Measurements from ENCODE around the gene GNG5.

DNA sequence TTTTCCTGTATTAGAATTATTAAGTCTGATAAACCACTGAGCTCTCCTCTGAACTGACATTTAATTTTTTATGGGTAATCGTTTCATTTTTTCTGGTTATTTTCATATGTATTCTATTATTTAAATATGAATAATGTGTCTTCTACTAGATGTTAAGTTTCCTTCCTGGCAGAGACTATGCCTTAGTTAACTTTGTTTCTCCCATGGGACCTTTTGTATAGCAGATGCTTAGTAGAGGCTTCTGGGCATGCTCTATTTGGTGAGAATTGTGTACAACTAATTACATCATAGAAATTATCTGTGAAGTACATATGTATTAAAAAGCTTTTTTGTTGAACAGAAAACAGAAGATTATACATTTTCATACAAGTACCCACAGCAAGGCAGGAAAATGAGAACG is 44.4 kb upstream of the GNG5 start:
- TF ChIP-seq, protein P1, sequence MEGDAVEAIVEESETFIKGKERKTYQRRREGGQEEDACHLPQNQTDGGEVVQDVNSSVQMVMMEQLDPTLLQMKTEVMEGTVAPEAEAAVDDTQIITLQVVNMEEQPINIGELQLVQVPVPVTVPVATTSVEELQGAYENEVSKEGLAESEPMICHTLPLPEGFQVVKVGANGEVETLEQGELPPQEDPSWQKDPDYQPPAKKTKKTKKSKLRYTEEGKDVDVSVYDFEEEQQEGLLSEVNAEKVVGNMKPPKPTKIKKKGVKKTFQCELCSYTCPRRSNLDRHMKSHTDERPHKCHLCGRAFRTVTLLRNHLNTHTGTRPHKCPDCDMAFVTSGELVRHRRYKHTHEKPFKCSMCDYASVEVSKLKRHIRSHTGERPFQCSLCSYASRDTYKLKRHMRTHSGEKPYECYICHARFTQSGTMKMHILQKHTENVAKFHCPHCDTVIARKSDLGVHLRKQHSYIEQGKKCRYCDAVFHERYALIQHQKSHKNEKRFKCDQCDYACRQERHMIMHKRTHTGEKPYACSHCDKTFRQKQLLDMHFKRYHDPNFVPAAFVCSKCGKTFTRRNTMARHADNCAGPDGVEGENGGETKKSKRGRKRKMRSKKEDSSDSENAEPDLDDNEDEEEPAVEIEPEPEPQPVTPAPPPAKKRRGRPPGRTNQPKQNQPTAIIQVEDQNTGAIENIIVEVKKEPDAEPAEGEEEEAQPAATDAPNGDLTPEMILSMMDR (IDR thresholded peaks at IDR 0.05), result no peak
- TF ChIP-seq POLR2A (IDR thresholded peaks at IDR 0.05), result no peak

Data from adrenal gland (tissue), 5 donors.